ENCODE data around the gene CARS2.

DNA sequence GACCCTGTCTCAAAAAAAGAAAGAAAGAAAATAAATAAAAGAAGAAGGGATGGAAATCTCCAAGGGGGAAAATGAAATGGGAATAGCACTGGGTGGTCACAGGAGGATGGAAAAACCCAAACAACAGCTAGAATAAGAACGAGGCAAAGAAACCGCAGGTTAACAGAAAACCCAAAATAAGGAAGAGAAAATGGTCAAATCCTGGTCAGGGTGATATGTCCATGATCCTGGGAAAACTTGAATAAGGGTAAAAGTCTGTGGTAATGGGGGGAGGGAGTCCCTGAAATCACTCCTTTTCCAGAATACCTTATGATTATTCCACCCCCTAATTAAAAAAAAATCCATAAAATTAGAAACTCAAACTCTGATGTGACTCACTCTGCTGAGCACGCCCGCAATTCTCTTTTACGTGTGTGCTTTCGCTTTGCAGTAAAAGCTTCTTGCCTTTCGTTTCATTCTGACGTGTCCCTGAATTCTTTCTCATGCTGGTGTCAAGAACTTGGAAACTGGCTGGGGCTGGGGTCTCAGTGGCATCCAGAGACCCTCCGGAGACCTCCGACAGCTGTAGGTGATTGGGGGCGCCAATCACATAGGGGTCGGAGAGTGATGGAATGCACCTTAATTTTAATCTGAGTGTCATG, 94.8 kb downstream of the CARS2 start:
- TF ChIP-seq CTCF (IDR thresholded peaks at IDR 0.05) (no peak), POLR2A (IDR thresholded peaks at IDR 0.05) (no peak)

All from uterus (tissue), 2 donors.